Activated B cell treated with CpG ODN at 0.5 μM for 24 hours (primary cell): ENCODE data around the gene DIP2C. TPM values are rescaled to one million over a fixed set of nuclear protein-coding genes. Genes with fewer than 3 reads are reported as not detected.

Experiments used
- ATAC-seq: fragments of 200-7000 bp; cut with Tn5 transposase; one replicate; pipeline ENCODE4 v1.10.0; 2021; ENCODE audit warnings: low read depth, mild to moderate bottlenecking, moderate library complexity
- CTCF ChIA-PET: fragments of 350-600 bp; sonication (Branson Sonifier 250); formaldehyde crosslinking; loops from one replicate; lab custom pipeline; 2021; ENCODE audit warnings: antibody characterized with exemption; lab: Charles Lee
- POLR2A ChIA-PET: fragments of 350-600 bp; sonication (Branson Sonifier 250); formaldehyde crosslinking; loops from one replicate; lab custom pipeline; 2021; ENCODE audit warnings: antibody characterized with exemption; lab: Charles Lee
- DNase-seq: peaks from one replicate; pipeline ENCODE4 v3.0.0; 2022
- H3K27ac Mint-ChIP-seq: one replicate; pipeline ENCODE4 v1.8.0; 2020; ENCODE audit warnings: mixed read lengths
- H3K27me3 Mint-ChIP-seq: one replicate; pipeline ENCODE4 v1.8.0; 2021; ENCODE audit warnings: mixed read lengths
- H3K36me3 Mint-ChIP-seq: one replicate; pipeline ENCODE4 v1.8.0; 2021; ENCODE audit warnings: low read depth, mixed read lengths
- H3K4me1 Mint-ChIP-seq: one replicate; pipeline ENCODE4 v1.8.0; 2021; ENCODE audit warnings: mixed read lengths
- H3K4me3 Mint-ChIP-seq: one replicate; pipeline ENCODE4 v1.8.0; 2020; ENCODE audit warnings: mild to moderate bottlenecking, mixed read lengths
- H3K9me3 Mint-ChIP-seq: one replicate; pipeline ENCODE4 v1.8.0; 2020; ENCODE audit warnings: mixed read lengths
- intact Hi-C: fragments of 100-400 bp; cut with micrococcal nuclease; formaldehyde crosslinking; loops from one replicate; pipeline ENCODE4 v1.15.1; 2024
- total RNA-seq: library from RNA; stranded (reverse); gene quantifications from 2 replicates; pipeline ENCODE4 v1.2.3, GENCODE V29; 2022
- TF ChIP-seq, protein P1 (sequence below): fragments of 200-600 bp; IDR thresholded peaks from one replicate; pipeline ENCODE4 v1.8.0; 2022; ENCODE audit warnings: antibody characterized with exemption, mild to moderate bottlenecking

The DIP2C gene
- total RNA-seq, 1 donor from 2014 or later = 0.49 TPM

DNA sequence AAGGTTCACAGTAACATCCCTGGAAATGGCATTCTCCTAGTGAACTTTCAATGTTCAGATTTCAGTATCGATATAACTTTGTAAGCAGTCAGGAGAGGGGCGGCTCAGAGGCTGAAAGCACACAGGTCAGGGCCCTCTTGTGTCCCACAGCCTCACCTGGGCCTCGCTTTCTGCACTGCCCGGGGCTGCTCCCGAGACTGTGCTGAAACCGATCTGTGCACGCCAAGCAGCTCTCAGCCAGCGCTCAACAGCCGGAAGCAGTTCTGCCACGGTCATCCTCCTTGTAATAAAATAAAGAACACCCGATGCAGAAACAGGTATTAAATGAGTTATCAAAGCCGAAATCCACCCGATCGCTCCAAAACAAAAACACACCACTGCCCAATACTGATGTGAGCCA lies 106.0 kb downstream of the DIP2C start:
- ChIA-PET POLR2A (no interaction called here), CTCF (no interaction called here)
- H3K4me3 Mint-ChIP-seq = no peak overlapping the region
- no peaks in the 10 kb centered on the region for H3K36me3 Mint-ChIP-seq
- intact Hi-C loops = no loop called here
- no peaks in the 10 kb centered on the region for H3K4me1 Mint-ChIP-seq
- peaks cover 3% of the 10 kb centered on the region for H3K27me3 Mint-ChIP-seq
- no peak overlapping the region for H3K27ac Mint-ChIP-seq
- ATAC-seq (no peak), DNase-seq (no peak)
- TF ChIP-seq, protein P1, sequence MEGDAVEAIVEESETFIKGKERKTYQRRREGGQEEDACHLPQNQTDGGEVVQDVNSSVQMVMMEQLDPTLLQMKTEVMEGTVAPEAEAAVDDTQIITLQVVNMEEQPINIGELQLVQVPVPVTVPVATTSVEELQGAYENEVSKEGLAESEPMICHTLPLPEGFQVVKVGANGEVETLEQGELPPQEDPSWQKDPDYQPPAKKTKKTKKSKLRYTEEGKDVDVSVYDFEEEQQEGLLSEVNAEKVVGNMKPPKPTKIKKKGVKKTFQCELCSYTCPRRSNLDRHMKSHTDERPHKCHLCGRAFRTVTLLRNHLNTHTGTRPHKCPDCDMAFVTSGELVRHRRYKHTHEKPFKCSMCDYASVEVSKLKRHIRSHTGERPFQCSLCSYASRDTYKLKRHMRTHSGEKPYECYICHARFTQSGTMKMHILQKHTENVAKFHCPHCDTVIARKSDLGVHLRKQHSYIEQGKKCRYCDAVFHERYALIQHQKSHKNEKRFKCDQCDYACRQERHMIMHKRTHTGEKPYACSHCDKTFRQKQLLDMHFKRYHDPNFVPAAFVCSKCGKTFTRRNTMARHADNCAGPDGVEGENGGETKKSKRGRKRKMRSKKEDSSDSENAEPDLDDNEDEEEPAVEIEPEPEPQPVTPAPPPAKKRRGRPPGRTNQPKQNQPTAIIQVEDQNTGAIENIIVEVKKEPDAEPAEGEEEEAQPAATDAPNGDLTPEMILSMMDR = no peak
- peaks cover 1% of the 10 kb centered on the region for H3K9me3 Mint-ChIP-seq

DNA sequence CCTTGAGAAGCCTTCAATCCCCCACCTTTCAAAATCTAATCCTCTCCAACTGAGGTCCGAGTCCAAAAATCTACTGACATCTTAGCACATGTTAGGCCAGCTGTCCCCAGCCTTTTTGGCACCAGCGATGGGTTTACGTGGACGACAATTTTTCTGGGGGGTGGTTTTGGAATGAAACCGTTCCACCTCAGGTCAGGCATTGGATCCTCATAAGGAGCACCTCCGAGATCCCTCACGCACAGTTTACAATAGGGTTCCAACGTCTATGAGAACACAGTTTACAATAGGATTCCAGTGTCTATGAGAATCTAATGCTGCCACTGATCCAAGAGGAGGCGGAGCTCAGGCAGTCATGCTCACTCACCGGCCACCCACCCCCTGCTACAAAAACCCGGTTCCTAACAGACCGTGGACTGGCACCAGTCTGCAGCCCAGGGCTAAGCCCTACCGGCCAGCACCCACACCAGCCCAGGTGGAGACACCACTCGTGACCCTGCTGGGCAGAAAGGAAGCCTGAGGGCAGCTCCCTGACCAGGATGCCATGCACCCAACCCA lies 107.6 kb downstream of the DIP2C start:
- Mint-ChIP-seq H3K9me3 (peaks cover 2% of the 10 kb centered on the region), H3K27ac (no peak overlapping the region), H3K36me3 (no peaks in the 10 kb centered on the region), H3K27me3 (no peaks in the 10 kb centered on the region), H3K4me1 (no peaks in the 10 kb centered on the region), H3K4me3 (no peak overlapping the region)
- ATAC-seq (no peak), DNase-seq (no peak)
- ChIA-PET POLR2A (no interaction called here), CTCF (no interaction called here)
- TF ChIP-seq, protein P1 = no peak
- intact Hi-C loops = no loop called here

DNA sequence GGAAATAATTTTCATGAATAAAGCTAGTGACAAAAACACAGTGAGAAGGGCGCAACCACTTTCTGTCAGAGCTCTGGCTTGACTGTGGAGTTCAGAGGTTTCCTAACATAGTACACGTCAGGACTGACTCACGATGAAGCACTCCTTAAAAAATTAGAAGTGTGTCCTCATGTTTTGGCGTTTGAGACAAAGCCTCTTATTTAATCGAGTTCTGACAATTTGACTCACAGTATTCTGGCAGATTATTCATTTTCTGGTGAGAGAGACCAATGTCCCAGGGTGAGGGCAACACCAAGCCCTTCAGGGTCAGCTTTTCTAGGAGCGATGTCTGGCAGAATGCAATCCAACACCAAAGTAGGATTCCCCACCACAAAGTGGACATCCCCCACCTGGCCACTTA lies 108.7 kb downstream of the DIP2C start:
- no peak overlapping the region for H3K27ac Mint-ChIP-seq
- no peak overlapping the region for H3K4me3 Mint-ChIP-seq
- CTCF ChIA-PET = no interaction called here
- no peaks in the 10 kb centered on the region for H3K36me3 Mint-ChIP-seq
- H3K9me3 Mint-ChIP-seq = peaks cover 2% of the 10 kb centered on the region
- TF ChIP-seq, protein P1 = no peak
- H3K4me1 Mint-ChIP-seq = no peaks in the 10 kb centered on the region
- POLR2A ChIA-PET = no interaction called here
- DNase-seq (no peak), ATAC-seq (no peak)
- intact Hi-C loops = no loop called here
- no peaks in the 10 kb centered on the region for H3K27me3 Mint-ChIP-seq

- Mint-ChIP-seq H3K9me3 (peaks cover 2% of the 10 kb centered on the region), H3K4me3 (no peak overlapping the region), H3K4me1 (no peaks in the 10 kb centered on the region), H3K27me3 (peaks cover 18% of the 10 kb centered on the region), H3K27ac (no peak overlapping the region), H3K36me3 (no peaks in the 10 kb centered on the region)
- no peak for DNase-seq
- intact Hi-C loops = no loop called here
- POLR2A ChIA-PET = no interaction called here
- CTCF ChIA-PET = no interaction called here
- ATAC-seq = no peak
- TF ChIP-seq, protein P1 = no peak
These were observed 113.4 kb downstream of the DIP2C start for GRCh38 chr10:576130-576465.

DNA sequence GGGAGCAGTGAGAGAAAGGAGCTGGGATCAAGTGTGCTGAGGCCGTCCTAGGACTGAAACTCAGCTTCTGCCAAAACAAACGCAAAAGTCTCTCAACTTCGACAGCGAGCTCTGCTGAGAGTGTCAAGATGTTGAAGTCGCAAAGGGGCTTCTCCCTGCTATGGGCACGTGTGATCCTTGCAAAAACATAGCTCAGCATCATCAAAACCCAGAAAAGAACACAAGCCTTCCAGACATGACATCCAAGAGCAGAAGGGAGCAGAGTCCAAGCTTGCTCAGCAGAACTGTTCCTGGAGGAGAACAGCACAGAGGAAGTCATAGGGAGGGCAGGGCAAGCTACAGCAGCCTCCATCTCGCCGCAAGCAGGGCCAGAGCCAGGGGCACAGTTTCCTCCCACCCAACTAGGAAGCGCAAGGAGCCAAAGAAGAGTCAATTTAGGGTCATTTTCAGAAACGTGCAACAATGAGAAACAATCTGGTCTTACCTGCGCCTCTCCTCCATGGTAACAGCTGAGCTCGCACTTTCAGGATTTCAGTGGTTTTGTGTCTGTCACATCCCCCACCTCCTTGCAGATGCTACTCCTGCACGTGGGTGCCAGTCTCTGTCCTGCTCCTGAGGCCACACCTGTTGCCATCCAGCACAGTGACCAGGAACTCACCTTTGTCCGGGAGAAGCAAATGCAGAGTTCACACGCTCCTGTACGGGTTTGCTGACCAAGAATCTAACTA lies 113.9 kb downstream of the DIP2C start:
- H3K4me3 Mint-ChIP-seq = no peak overlapping the region
- no peaks in the 10 kb centered on the region for H3K36me3 Mint-ChIP-seq
- peaks cover 2% of the 10 kb centered on the region for H3K9me3 Mint-ChIP-seq
- H3K27ac Mint-ChIP-seq = no peak overlapping the region
- no peaks in the 10 kb centered on the region for H3K4me1 Mint-ChIP-seq
- ATAC-seq (no peak), DNase-seq (no peak)
- intact Hi-C loops = no loop called here
- CTCF ChIA-PET = no interaction called here
- TF ChIP-seq, protein P1 = no peak
- H3K27me3 Mint-ChIP-seq = peaks cover 18% of the 10 kb centered on the region
- POLR2A ChIA-PET = no interaction called here
